Peyer's patch (tissue), 4 donors: ENCODE measurements around the gene CUBN. TPM values are rescaled to one million over a fixed set of nuclear protein-coding genes. Genes with fewer than 3 reads are reported as not detected.
A peak's percentile ranks its signal among the peaks of the same experiment; 100 is the strongest.

ENCODE experiments used
- DNase-seq, 3 donors: peaks; one replicate each; pipeline ENCODE4 v3.0.0-alpha.2; 2017 to 2019
- H3K27ac ChIP-seq, 4 donors: fragments of 200-600 bp; sonication (generic); one replicate each; pipeline ENCODE4 v1.5.1; 2016 to 2019
- H3K27me3 ChIP-seq, 2 donors: fragments of 200-600 bp; sonication (generic); one replicate each; pipeline ENCODE4 v1.5.1; 2019
- H3K36me3 ChIP-seq, 3 donors: fragments of 200-600 bp; sonication (generic); one replicate each; pipeline ENCODE4 v1.5.1; 2016 to 2019
- H3K4me1 ChIP-seq, 4 donors: fragments of 200-600 bp; sonication (generic); one replicate each; pipeline ENCODE4 v1.5.1; 2016 to 2019
- H3K4me3 ChIP-seq, 4 donors: fragments of 200-600 bp; sonication (generic); 1 replicate in 3 of 4; 2 replicates in 1 of 4; pipeline ENCODE4 v1.5.1; 2016 to 2019; ENCODE audit warnings: mild to moderate bottlenecking in 1 of 4
- H3K9me3 ChIP-seq, 4 donors: fragments of 200-600 bp; sonication (generic); one replicate each; pipeline ENCODE4 v1.5.1; 2016 to 2019; ENCODE audit warnings: mild to moderate bottlenecking in 1 of 4
- CTCF ChIP-seq, 6 experiments: fragments of 450-650 bp in 4 of 6; fragments of 200-600 bp in 2 of 6; sonication (generic) in 1 of 6; IDR thresholded peaks; one replicate each; pipeline ENCODE4 v1.5.1; 2017 to 2019; ENCODE audit warnings: antibody characterized with exemption in 6 of 6, mild to moderate bottlenecking in 3 of 6, moderate library complexity in 1 of 6
- POLR2A ChIP-seq, 2 donors: fragments of 450-650 bp; IDR thresholded peaks; one replicate each; pipeline ENCODE4 v1.5.1; 2017; ENCODE audit warnings: antibody characterized with exemption in 2 of 2, mild to moderate bottlenecking in 2 of 2, moderate library complexity in 2 of 2
- total RNA-seq, 4 donors: library from RNA; depleted of rRNA; stranded (reverse); fragments of >200 nt; gene quantifications; one replicate each; pipeline ENCODE4 v1.1.0, GENCODE V29; 2016

Gene CUBN
- total RNA-seq, 4 donors from 2014 or later: 2.5 to 329 (median 126) TPM

GRCh38 chr10:16960551-16960950 lies 169.1 kb downstream of the CUBN start:
- TF ChIP-seq POLR2A (IDR thresholded peaks at IDR 0.05) (no peak), CTCF (IDR thresholded peaks at IDR 0.05) (no peak)
- Histone ChIP-seq H3K4me1 (no peaks in the 10 kb centered on the region), H3K27me3 (no peaks in the 10 kb centered on the region), H3K9me3 (no peaks in the 10 kb centered on the region), H3K27ac (no peak overlapping the region), H3K36me3 (no peaks in the 10 kb centered on the region), H3K4me3 (no peak overlapping the region)
- no peak for DNase-seq

GRCh38 chr10:16957038-16957437 lies 172.6 kb downstream of the CUBN start:
- no peak overlapping the region for H3K4me3 ChIP-seq
- no peaks in the 10 kb centered on the region for H3K36me3 ChIP-seq
- no peaks in the 10 kb centered on the region for H3K9me3 ChIP-seq
- no peaks in the 10 kb centered on the region for H3K4me1 ChIP-seq
- no peak for DNase-seq
- TF ChIP-seq CTCF (IDR thresholded peaks at IDR 0.05): no peak
- no peaks in the 10 kb centered on the region for H3K27me3 ChIP-seq
- H3K27ac ChIP-seq: no peak overlapping the region

GRCh38 chr10:16954280-16955030 lies 175.2 kb downstream of the CUBN start:
- peak overlapping the region in 1 of 4 donors; percentile 17 for H3K27ac ChIP-seq
- no peak for DNase-seq
- H3K27me3 ChIP-seq: no peaks in the 10 kb centered on the region
- no peak overlapping the region for H3K4me3 ChIP-seq
- no peak for TF ChIP-seq CTCF (IDR thresholded peaks at IDR 0.05)
- no peak for TF ChIP-seq POLR2A (IDR thresholded peaks at IDR 0.05)
- H3K4me1 ChIP-seq: no peaks in the 10 kb centered on the region
- no peaks in the 10 kb centered on the region for H3K9me3 ChIP-seq
- no peaks in the 10 kb centered on the region for H3K36me3 ChIP-seq

- Histone ChIP-seq H3K4me3 (no peak overlapping the region), H3K27me3 (no peaks in the 10 kb centered on the region), H3K9me3 (no peaks in the 10 kb centered on the region), H3K4me1 (no peaks in the 10 kb centered on the region), H3K36me3 (no peaks in the 10 kb centered on the region), H3K27ac (no peak overlapping the region)
- TF ChIP-seq POLR2A (IDR thresholded peaks at IDR 0.05): no peak
- TF ChIP-seq CTCF (IDR thresholded peaks at IDR 0.05): no peak
- DNase-seq: no peak
Observed at GRCh38 chr10:16953270-16953669, 176.3 kb downstream of the CUBN start.

GRCh38 chr10:16952610-16953009 lies 177.0 kb downstream of the CUBN start:
- Histone ChIP-seq H3K4me3 (no peak overlapping the region), H3K27ac (no peak overlapping the region), H3K9me3 (no peaks in the 10 kb centered on the region), H3K36me3 (no peaks in the 10 kb centered on the region), H3K4me1 (no peaks in the 10 kb centered on the region), H3K27me3 (no peaks in the 10 kb centered on the region)
- DNase-seq: no peak
- TF ChIP-seq POLR2A (IDR thresholded peaks at IDR 0.05) (no peak), CTCF (IDR thresholded peaks at IDR 0.05) (no peak)
